ENCODE measurements around the gene ATP8B3.

GRCh38 chr19:1742989-1743696, 68.9 kb downstream of the ATP8B3 start:
- TF ChIP-seq CTCF (IDR thresholded peaks at IDR 0.05) (no peak), FOSB (CRISPR knock-in tag; IDR thresholded peaks at IDR 0.05) (no peak), POLR2A (IDR thresholded peaks at IDR 0.05; ENCODE audit: low read length) (no peak), PHF8 (IDR thresholded peaks at IDR 0.05; ENCODE audit: borderline replicate concordance, low read depth) (no peak), ELK1 (IDR thresholded peaks at IDR 0.05; ENCODE audit: low read depth, low read length) (no peak), MYC (IDR thresholded peaks at IDR 0.05; ENCODE audit: borderline replicate concordance, low read length) (no peak), JUN (IDR thresholded peaks at IDR 0.05) (no peak), EP300 (IDR thresholded peaks at IDR 0.05) (no peak), RCOR1 (IDR thresholded peaks at IDR 0.05; ENCODE audit: low read depth, low read length) (no peak), HDAC2 (IDR thresholded peaks at IDR 0.05) (no peak)
